Activated CD8-positive, alpha-beta T cell treated with anti-CD3 and anti-CD28 coated beads for 36 hours (primary cell): ENCODE measurements around the gene TCEA2. TPM values are rescaled to one million over a fixed set of nuclear protein-coding genes. Genes with fewer than 3 reads are reported as not detected.

Source experiments
- ATAC-seq: fragments of 200-7000 bp; cut with Tn5 transposase; one replicate; pipeline ENCODE4 v1.10.0; 2021; ENCODE audit warnings: mild to moderate bottlenecking, moderate library complexity
- CTCF ChIA-PET: fragments of 350-600 bp; sonication (Branson Sonifier 250); formaldehyde crosslinking; loops from one replicate; lab custom pipeline; 2021; ENCODE audit warnings: antibody characterized with exemption; lab: Charles Lee
- POLR2A ChIA-PET: fragments of 350-600 bp; sonication (Branson Sonifier 250); formaldehyde crosslinking; loops from one replicate; lab custom pipeline; 2021; ENCODE audit warnings: antibody characterized with exemption; lab: Charles Lee
- DNase-seq: peaks from one replicate; pipeline ENCODE4 v3.0.0-alpha.2; 2020
- H3K27ac Mint-ChIP-seq: one replicate; pipeline ENCODE4 v1.8.0; 2021; ENCODE audit warnings: mild to moderate bottlenecking, mixed read lengths
- H3K27me3 Mint-ChIP-seq: one replicate; pipeline ENCODE4 v1.8.0; 2021; ENCODE audit warnings: mixed read lengths
- H3K36me3 Mint-ChIP-seq: one replicate; pipeline ENCODE4 v1.8.0; 2021; ENCODE audit warnings: low read depth, mixed read lengths
- H3K4me1 Mint-ChIP-seq: one replicate; pipeline ENCODE4 v1.8.0; 2021; ENCODE audit warnings: low read depth, mixed read lengths
- H3K4me3 Mint-ChIP-seq: one replicate; pipeline ENCODE4 v1.8.0; 2021; ENCODE audit warnings: mild to moderate bottlenecking, moderate library complexity, mixed read lengths
- H3K9me3 Mint-ChIP-seq: one replicate; pipeline ENCODE4 v1.8.0; 2021; ENCODE audit warnings: mixed read lengths
- CTCF ChIP-seq: fragments of 200-600 bp; IDR thresholded peaks from one replicate; pipeline ENCODE4 v1.8.0; 2022; ENCODE audit warnings: antibody characterized with exemption, mild to moderate bottlenecking
- intact Hi-C: fragments of 100-400 bp; cut with micrococcal nuclease; formaldehyde crosslinking; loops from one replicate; pipeline ENCODE4 v1.10.0; 2022
- total RNA-seq, 2 experiments: library from RNA; stranded (reverse); gene quantifications; one replicate each; pipeline ENCODE4 v1.2.3, GENCODE V29; 2021

Gene TCEA2
- total RNA-seq, 2 experiments from 2014 or later: 30.0 to 33.0 TPM

GRCh38 chr20:64048402-64049044 lies 14.5 kb upstream of the TCEA2 start:
- Mint-ChIP-seq H3K4me1 (peaks cover 10% of the 10 kb centered on the region), H3K9me3 (no peaks in the 10 kb centered on the region), H3K36me3 (no peaks in the 10 kb centered on the region), H3K27me3 (peaks cover 45% of the 10 kb centered on the region), H3K27ac (no peak overlapping the region), H3K4me3 (no peak overlapping the region)
- DNase-seq (peak; percentile 4), ATAC-seq (peak; percentile 24)
- ChIA-PET CTCF (interaction anchor here (2.8 kb wide), 1 partner anchor 10 kb away, joined by 12 read pairs; no protein-coding TSS in a partner anchor), POLR2A (no interaction called here)
- TF ChIP-seq CTCF: no peak
- intact Hi-C loops: no loop called here

- intact Hi-C loops: no loop called here
- ATAC-seq (peak; percentile 60), DNase-seq (peak; percentile 58)
- H3K4me3 Mint-ChIP-seq: no peak within 1 kb of the TSS
- no peak within 1 kb of the TSS for H3K27ac Mint-ChIP-seq
- H3K4me1 Mint-ChIP-seq: peaks cover 10% of the 10 kb centered on the region
- no peaks in the 10 kb centered on the region for H3K36me3 Mint-ChIP-seq
- no peak for TF ChIP-seq CTCF
- peaks cover 48% of the 10 kb centered on the region for H3K27me3 Mint-ChIP-seq
- no peaks in the 10 kb centered on the region for H3K9me3 Mint-ChIP-seq
- ChIA-PET CTCF (interaction anchor here (1.5 to 2.8 kb wide), 2 partner anchors 8 to 10 kb away, joined by 3 to 12 read pairs; no protein-coding TSS in a partner anchor), POLR2A (no interaction called here)
Observed at GRCh38 chr20:64049060-64049877, 13.7 kb upstream of the TCEA2 start, which contains the start of gene SOX18. Gene SOX18, minus strand, starts transcription at chr20:64049639. Its CDS starts 123 bp downstream, at chr20:64049516.

- Mint-ChIP-seq H3K9me3 (no peaks in the 10 kb centered on the region), H3K36me3 (no peaks in the 10 kb centered on the region), H3K4me3 (no peak overlapping the region), H3K27me3 (peaks cover 48% of the 10 kb centered on the region), H3K27ac (no peak overlapping the region), H3K4me1 (peaks cover 10% of the 10 kb centered on the region)
- TF ChIP-seq CTCF: no peak
- intact Hi-C loops: no loop called here
- ATAC-seq (no peak), DNase-seq (no peak)
- ChIA-PET CTCF (interaction anchor here (1.5 to 2.8 kb wide), 2 partner anchors 9 to 11 kb away, joined by 3 to 12 read pairs; no protein-coding TSS in a partner anchor), POLR2A (interaction anchor here (2.0 kb wide), 1 partner anchor 11 kb away, joined by 10 read pairs; no protein-coding TSS in a partner anchor)
Observed at GRCh38 chr20:64049878-64050260, 13.1 kb upstream of the TCEA2 start.

- Mint-ChIP-seq H3K4me3 (no peak overlapping the region), H3K9me3 (no peaks in the 10 kb centered on the region), H3K4me1 (peaks cover 10% of the 10 kb centered on the region), H3K27me3 (peaks cover 51% of the 10 kb centered on the region), H3K36me3 (no peaks in the 10 kb centered on the region), H3K27ac (no peak overlapping the region)
- no peak for TF ChIP-seq CTCF
- DNase-seq (no peak), ATAC-seq (no peak)
- CTCF ChIA-PET: interaction anchor here (1.5 to 2.8 kb wide), 2 partner anchors 9 to 12 kb away, joined by 3 to 12 read pairs; no protein-coding TSS in a partner anchor
- intact Hi-C loops: no loop called here
- POLR2A ChIA-PET: interaction anchor here (1.2 to 2.0 kb wide), 3 partner anchors 11 to 70 kb away, joined by 3 to 10 read pairs (median 3); partner anchors contain the start of gene PRPF6
Observed at GRCh38 chr20:64050261-64051032, 12.6 kb upstream of the TCEA2 start.
